Muscle of back (tissue), 11 donors: Measurements from ENCODE around the gene MIDN. TPM values are rescaled to one million over a fixed set of nuclear protein-coding genes. Genes with fewer than 3 reads are reported as not detected.

Experiments
- DNase-seq, 3 donors: peaks; one replicate each; pipeline versions ENCODE4 v3.0.0 to v3.0.0-alpha.2; 2013
- polyA plus RNA-seq, 10 donors: library from polyadenylated mRNA; unstranded; fragments of 120-200 nt; gene quantifications; one replicate each; pipeline ENCODE4 v1.2.1, GENCODE V29; 2013; ENCODE audit not compliant: insufficient read length in 10 of 10

The MIDN gene
- polyA plus RNA-seq, 10 donors: 27.7 to 44.0 (median 33.6) TPM

DNA sequence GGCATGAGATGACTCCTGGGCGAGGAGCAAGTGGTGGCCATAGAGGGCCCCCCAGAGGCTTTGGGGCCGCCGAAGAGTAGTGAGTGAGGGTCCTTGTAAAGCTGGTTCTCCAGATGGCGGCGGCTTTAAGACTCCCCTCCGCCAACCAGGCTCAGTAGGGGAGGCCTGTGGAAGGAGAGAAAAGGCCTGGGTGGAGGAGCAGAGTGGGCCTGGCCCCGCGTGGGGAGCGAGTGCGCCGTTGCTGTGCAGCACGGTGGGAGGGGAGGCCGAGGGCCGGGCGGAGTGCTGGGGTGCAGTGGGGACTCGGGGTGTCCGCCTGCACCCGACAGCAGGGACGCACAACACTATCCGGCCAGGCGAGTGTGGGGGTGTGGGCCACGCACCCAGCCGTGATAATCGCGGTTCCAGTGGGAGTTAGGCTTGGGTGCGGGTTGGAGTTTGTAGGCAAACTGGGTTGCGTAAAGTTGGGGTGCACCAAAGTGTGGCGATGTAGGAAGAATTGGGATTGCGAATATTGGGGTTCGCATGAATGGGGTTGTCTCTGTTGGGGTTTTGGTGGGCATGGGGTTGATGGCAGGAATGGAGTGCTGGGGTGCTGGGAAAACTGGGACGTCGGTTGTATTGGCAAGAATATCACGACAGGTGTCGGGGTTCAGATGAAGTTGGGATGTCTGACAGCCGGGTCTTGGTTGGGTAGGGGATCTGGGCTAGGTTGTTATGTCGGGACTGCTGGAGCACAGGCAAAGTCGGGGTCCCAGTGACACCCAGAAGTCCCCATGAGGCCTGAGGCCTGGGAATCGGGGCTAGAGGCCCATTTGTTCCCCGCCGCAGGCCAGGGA, 20.1 kb downstream of the MIDN start:
- DNase-seq: peak in 1 of 3 donors; percentile 45

GRCh38 chr19:1269065-1269477, 20.7 kb downstream of the MIDN start, which contains the start of gene CIRBP:
Gene CIRBP, plus strand, starts transcription at chr19:1269332. Its CDS starts 1,602 bp downstream, at chr19:1270934.
- peak; percentile 99 for DNase-seq

GRCh38 chr19:1269478-1270212, 21.3 kb downstream of the MIDN start:
- DNase-seq: peak; percentile 87 to 95 (median 92)

DNA sequence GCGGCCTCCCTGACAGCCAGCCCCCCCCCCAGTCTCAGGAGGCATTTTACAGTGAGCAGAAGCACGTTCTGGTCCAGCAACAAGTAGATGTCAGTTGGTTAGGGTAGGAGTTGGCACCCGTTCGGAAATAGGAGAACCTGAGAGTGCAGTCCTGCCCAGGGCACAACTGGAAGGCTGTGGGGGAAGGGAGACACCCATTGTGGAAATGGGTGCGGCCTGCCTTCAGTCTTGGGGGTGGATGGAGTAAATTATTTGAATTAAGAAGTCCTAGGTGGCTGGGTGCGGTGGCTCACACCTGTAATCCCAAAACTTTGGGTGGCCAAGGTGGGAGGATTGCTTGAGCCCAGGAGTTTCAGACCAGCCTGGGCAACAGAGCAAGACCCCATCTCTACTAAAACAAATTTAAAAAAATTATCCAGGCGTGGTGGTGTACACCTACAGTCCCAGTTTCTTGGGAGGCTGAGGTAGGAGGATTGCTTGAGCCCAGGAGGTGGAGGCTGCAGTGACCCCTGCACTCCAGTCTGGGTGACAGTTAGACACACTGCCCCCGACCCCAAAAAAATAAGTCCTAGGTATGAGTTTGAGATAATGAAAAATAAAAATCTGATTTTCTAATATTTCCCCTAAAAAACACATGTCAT, 21.9 kb downstream of the MIDN start:
- no peak for DNase-seq

DNA sequence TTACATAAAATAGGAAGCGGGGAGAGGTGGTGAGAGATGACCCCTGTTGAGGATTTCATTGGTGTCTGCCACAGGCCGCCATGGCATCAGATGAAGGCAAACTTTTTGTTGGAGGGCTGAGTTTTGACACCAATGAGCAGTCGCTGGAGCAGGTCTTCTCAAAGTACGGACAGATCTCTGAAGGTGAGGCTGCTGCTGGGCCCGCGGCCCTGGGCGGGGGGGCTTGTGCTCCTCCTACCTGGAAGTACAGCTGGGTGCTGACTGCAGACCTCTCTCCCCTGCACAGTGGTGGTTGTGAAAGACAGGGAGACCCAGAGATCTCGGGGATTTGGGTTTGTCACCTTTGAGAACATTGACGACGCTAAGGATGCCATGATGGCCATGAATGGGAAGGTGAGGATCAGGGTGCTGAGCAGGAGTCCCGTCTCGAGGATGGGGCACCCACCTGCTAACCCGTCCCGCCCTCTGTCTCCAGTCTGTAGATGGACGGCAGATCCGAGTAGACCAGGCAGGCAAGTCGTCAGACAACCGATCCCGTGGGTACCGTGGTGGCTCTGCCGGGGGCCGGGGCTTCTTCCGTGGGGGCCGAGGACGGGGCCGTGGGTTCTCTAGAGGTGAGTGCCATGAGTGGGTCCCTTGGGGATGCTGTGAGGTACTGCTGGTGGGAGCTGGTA, 22.6 kb downstream of the MIDN start:
- DNase-seq: no peak

GRCh38 chr19:1271528-1272422, 23.4 kb downstream of the MIDN start:
- no peak for DNase-seq

- DNase-seq: no peak
These were observed 24.3 kb downstream of the MIDN start for GRCh38 chr19:1272423-1273262.

DNA sequence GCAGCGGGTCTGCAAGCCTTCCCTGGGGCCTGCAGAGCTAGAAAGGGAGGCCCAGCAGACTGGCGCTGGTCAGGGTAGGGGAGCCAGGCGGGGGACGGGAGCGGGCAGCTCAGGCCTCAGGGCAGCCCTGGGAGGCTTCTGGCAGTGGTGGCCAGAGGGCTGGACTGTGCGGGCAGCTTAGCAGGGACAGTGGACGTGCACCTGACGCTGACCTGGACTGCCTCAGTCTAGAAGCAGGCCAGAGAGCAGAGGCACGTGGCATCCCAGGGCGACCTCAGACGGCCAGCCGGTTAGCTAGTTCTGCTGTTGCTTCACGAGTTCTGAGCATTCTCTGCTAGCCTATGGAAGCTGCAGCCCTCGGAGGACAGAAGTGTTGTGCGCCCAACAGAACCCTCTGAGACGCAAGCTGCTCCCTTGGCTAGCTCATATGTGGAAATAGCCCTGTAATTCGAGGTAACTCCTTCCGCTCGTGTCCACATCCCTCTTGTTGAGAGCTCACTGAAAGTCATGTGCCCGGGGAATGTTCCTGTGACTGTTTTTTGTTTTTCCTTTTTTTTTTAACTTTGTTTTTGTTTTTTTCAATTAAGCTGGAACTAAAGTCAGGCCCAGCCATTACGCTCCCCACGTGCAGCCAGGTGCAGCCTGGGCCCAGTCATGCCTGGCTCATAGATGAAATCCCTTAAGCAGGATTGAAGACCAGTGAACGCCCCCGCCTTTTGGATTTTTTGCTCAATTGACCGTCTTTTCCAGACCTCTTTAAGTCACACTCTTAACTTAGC, 25.1 kb downstream of the MIDN start:
- DNase-seq: no peak

DNA sequence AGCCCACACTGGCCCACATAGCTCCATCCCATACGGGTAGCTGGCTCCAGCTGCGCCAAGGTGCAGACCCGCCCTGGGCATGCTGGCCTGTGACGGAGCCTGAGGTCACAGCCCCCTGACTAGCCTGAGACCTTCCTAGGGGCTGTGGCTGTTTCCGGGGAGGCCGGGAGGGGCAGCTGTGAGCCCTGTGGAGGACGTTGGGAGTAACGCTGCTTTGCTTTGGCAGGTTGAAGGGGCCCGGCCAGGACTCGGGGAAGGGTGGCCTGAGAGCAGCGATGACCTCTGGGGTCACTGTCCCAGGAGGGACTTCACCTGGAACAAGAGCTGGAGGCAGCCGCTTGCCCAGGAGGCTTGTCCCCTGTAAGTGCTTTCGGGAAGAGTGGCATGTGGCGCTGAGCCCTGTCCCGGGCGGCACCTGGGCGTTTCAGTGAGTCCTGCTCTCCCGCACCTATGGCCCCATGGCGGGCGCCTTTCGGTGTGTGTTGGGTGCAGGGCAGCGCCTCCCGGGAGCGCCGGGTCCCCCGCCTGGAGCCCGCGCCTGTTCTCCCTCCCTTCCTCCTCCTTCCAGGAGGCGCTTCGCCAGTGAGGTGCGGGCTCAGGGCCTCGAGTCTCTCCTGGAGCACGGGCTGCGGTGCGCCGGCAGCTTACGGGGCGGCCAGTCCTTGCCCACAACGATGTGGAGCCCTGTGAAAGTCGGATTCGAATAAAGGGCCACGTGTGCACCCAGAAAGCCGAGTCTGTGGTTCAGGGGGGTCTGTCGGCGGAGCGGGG, 25.9 kb downstream of the MIDN start:
- no peak for DNase-seq

GRCh38 chr19:1274852-1275259, 26.5 kb downstream of the MIDN start:
- no peak for DNase-seq

DNA sequence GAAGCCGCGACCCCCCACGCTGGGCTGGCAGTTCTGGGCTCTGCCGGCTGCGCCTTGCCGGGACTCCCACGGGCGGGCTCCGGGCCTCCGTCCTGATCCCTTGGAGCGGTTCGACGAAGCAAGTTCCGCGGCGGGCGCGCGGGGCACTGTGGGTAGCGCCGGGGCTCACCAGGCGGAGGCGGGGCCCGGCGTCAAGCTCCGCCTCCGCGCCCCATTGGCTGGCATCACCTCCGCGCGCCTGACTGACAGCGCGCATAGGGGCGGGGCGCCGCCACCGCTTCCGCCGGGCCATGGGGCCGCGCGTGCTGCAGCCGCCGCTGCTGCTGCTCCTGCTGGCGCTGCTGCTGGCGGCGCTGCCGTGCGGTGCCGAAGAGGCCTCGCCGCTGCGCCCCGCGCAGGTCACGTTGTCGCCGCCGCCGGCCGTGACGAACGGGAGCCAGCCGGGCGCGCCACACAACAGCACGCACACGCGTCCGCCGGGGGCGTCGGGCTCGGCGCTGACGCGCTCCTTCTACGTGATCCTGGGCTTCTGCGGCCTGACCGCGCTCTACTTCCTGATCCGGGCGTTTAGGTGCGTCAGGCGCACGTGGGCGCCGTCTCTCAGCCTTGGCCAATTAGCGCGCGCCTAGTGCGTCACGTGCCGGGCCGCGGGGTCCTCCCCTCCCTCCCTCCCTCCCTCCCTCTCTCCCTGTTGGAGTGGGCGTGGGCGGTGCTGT, 27.0 kb downstream of the MIDN start, which contains the start of gene FAM174C:
Gene FAM174C, plus strand, starts transcription at position 271 of the 716 bp plus-strand sequence. Its CDS starts 20 bp downstream, at position 291.
- peak; percentile 96 to 98 (median 97) for DNase-seq

DNA sequence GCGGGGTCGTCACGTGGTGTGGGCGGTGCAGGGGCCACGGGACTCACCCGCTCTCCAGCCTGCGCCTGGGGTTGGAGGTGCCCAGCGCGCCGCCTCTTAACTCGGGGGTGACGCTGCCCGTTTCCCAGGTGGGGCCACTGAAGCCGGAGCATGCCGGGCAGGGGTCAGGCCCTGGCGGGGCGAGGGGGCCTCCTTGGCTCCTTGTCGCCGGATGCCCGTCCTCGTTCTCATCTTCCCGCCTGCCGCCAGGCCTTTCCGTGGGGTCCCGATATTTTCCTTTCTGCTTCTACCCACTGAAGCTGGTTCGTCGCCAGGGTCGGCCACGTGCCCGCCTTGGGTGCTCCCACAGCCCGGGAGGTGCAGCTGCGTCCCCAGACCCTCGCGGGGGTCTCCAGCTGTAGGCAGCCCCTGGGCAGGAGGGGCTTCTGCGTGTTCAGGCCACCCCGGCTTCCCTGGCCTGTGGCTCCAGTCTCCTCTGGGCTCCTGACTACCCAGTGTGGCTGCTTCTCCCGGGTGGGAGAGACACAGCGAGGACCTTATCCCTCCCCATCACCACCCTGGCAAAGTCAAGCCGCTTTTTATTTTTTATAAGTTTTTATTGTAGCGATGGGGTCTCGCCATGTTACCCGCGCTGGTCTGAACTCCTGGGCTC, 27.7 kb downstream of the MIDN start:
- DNase-seq: no peak

DNA sequence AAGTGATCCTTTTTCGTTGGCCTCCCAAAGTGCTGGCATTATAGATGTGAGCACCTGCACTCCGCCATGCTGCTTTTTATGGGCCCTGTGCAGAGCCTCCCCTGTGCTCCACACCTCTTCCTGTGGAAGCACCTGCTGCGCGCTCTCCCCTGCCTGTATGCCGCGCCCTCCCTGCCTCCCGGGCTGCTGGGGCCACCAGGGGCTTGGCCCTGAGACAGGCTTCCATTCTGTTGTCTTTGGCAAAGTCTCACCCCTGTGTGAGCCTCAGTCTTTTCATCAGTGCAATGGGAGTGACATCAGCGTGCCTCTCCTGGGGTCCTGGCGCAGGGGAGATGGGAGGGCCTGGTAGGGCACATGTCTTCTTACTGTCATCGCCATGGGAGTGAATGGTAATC, 28.2 kb downstream of the MIDN start:
- no peak for DNase-seq

GRCh38 chr19:1277061-1277460, 28.7 kb downstream of the MIDN start:
- DNase-seq: no peak

- no peak for DNase-seq
These were observed 29.7 kb downstream of the MIDN start for GRCh38 chr19:1278074-1278473.
